Cardiac muscle cell (in vitro differentiated cells and primary cell): ENCODE results near the gene NRAP. TPM values are rescaled to one million over a fixed set of nuclear protein-coding genes. Genes with fewer than 3 reads are reported as not detected.

Source experiments
- DNase-seq, 2 donors: peaks; one replicate each; pipeline versions ENCODE4 v3.0.0 to v3.0.0-alpha.2; 2010 to 2017; ENCODE audit warnings: low read depth in 1 of 2, low spot score in 1 of 2
- H3K27ac ChIP-seq: fragments of 200-600 bp; sonication (generic); 2 replicates; pipeline ENCODE4 v1.5.1; 2016
- H3K27me3 ChIP-seq: fragments of 200-600 bp; sonication (generic); 2 replicates; pipeline ENCODE4 v1.6.0; 2016; ENCODE audit warnings: control low read depth
- H3K36me3 ChIP-seq: fragments of 200-600 bp; sonication (generic); 2 replicates; pipeline ENCODE4 v1.5.1; 2016; ENCODE audit warnings: control low read depth
- H3K4me1 ChIP-seq: fragments of 200-600 bp; sonication (generic); 2 replicates; pipeline ENCODE4 v1.8.1; 2017; ENCODE audit warnings: low read depth, mild to moderate bottlenecking, mixed run types
- H3K4me3 ChIP-seq: fragments of 200-600 bp; sonication (generic); 2 replicates; pipeline ENCODE4 v1.5.1; 2016; ENCODE audit warnings: mild to moderate bottlenecking
- H3K9me3 ChIP-seq: fragments of 200-600 bp; sonication (generic); 2 replicates; pipeline ENCODE4 v1.5.1; 2017; ENCODE audit warnings: low read depth, mild to moderate bottlenecking, control low read depth
- CTCF ChIP-seq: IDR thresholded peaks from 2 replicates; pipeline ENCODE4 v1.5.1; 2012; ENCODE audit warnings: low read depth, mild to moderate bottlenecking, low read length
- polyA plus RNA-seq: library from polyadenylated mRNA; unstranded; fragments of >200 nt; fragmentation: Nextera tagmentation; extraction: Ambion mirVana; gene quantifications from 2 replicates; pipeline ENCODE4 v1.2.1, GENCODE V29; 2016
- total RNA-seq: library from RNA; depleted of rRNA; stranded (reverse); fragments of >200 nt; gene quantifications from 2 replicates; pipeline ENCODE4 v1.2.3, GENCODE V29; 2016

Gene NRAP
- total and polyA plus RNA-seq, 2 experiments from 2014 or later: 0.11 to 0.12 TPM

DNA sequence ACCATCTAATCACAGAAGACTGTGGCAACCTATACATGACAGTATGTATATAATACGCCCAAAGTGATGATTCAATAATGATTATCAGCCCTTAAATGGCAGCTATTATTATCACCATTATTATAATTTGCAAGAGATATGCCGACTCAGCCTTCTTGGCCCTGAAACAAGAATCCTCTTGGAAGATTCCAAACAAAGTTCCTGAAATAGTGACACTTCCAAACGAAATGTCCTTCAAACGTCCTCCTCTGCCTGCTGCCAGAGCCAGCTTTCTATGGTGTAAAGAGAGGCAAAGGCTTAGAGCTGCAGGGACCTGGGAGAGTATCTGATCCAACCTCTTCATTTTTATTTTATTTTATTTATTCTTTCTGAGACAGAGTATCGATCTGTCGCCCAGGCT is 36.0 kb downstream of the NRAP start:
- Histone ChIP-seq H3K4me3 (no peak overlapping the region), H3K4me1 (no peaks in the 10 kb centered on the region), H3K36me3 (no peaks in the 10 kb centered on the region), H3K9me3 (no peaks in the 10 kb centered on the region), H3K27ac (no peak overlapping the region), H3K27me3 (no peaks in the 10 kb centered on the region)
- TF ChIP-seq CTCF: no peak
- DNase-seq: peak in 1 of 2 donors; percentile 40

- H3K27ac ChIP-seq: no peak overlapping the region
- no peak for DNase-seq
- no peaks in the 10 kb centered on the region for H3K4me1 ChIP-seq
- TF ChIP-seq CTCF: no peak
- no peak overlapping the region for H3K4me3 ChIP-seq
- H3K27me3 ChIP-seq: no peaks in the 10 kb centered on the region
- H3K9me3 ChIP-seq: no peaks in the 10 kb centered on the region
- no peaks in the 10 kb centered on the region for H3K36me3 ChIP-seq
Measured at GRCh38 chr10:113626809-113627355, 37.0 kb downstream of the NRAP start.

- Histone ChIP-seq H3K4me1 (no peaks in the 10 kb centered on the region), H3K9me3 (no peaks in the 10 kb centered on the region), H3K27me3 (no peaks in the 10 kb centered on the region), H3K27ac (no peak overlapping the region), H3K36me3 (no peaks in the 10 kb centered on the region), H3K4me3 (no peak overlapping the region)
- TF ChIP-seq CTCF: no peak
- no peak for DNase-seq
Measured at GRCh38 chr10:113625461-113626186, 38.2 kb downstream of the NRAP start.

DNA sequence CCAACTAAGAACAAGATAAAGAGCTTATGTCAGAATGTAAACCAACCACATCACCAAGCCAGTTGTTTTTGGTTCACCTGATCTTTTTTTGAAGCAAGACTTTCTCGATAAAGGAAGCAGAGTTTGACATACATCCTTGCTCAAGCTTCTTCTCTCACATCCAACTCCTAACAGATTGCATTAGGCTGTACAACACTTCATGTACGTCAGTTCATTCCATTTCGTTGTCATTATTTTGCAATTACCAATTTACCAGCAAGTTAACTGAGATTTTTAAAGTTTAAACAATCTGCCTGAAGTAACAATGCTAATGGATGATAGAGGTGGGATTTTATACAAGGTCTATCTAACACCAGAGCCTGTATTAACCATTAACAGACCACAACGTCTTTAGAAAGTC is 41.0 kb downstream of the NRAP start:
- DNase-seq: no peak
- Histone ChIP-seq H3K27ac (no peak overlapping the region), H3K9me3 (no peaks in the 10 kb centered on the region), H3K36me3 (no peaks in the 10 kb centered on the region), H3K4me1 (no peaks in the 10 kb centered on the region), H3K4me3 (no peak overlapping the region), H3K27me3 (no peaks in the 10 kb centered on the region)
- TF ChIP-seq CTCF: no peak

DNA sequence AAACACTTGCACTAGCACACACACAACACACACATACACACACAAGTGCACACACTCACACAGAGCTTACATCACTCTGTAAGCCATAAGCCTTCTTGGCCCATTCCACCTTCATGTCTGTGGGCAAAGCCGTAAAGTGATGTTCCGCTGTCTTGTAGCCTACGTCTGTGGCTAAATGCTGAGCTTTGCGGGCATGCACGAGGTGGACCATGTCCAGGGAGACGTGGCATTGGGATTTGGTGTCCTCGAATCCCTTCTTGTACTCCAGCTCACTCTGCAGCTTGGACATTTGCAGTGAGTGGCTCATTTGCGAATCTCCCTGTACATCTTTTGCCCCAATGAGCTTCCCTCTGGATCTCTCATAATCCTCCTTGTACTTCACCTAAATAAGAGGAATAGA is 42.0 kb downstream of the NRAP start:
- no peak for DNase-seq
- Histone ChIP-seq H3K27ac (no peak overlapping the region), H3K36me3 (no peaks in the 10 kb centered on the region), H3K4me3 (no peak overlapping the region), H3K4me1 (no peaks in the 10 kb centered on the region), H3K27me3 (no peaks in the 10 kb centered on the region), H3K9me3 (no peaks in the 10 kb centered on the region)
- no peak for TF ChIP-seq CTCF
